Stimulated activated CD4-positive, alpha-beta T cell treated with anti-CD3 and anti-CD28 coated beads, Interleukin-15, amount 100 ng/mL, for 1 hour (primary cell): ENCODE data around the gene ATL2.
"Not testable (repeated sequence)": the region's sequence is repeated elsewhere in the genome, so short reads cannot be mapped to it uniquely, and the experiment has no call there.

ENCODE experiments used
- DNase-seq, 2 donors: peaks; one replicate each; pipeline ENCODE4 v3.0.0-alpha.2; 2020; ENCODE audit warnings: low read depth in 1 of 2, low spot score in 1 of 2

The ATL2 gene

DNA sequence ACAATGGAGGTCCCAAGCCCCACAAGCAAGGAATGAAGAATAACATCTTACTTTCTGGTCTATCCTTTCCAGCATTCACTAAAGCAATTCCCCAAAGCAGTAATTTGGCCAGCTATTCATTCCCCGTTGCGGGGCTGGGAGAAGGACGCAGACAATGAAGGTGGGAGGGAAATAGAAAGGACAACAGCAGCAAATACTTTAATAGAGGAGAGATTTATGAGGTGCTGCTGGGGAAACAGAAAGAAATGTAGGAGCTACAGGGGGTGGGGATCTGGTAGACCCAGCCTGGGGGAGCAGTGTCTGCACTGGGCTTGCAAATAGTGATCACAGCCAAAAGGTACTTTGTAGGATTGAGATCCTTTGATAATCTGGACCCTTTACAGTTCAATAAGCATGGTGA is 13.9 kb upstream of the ATL2 start:
- DNase-seq: no peak

DNA sequence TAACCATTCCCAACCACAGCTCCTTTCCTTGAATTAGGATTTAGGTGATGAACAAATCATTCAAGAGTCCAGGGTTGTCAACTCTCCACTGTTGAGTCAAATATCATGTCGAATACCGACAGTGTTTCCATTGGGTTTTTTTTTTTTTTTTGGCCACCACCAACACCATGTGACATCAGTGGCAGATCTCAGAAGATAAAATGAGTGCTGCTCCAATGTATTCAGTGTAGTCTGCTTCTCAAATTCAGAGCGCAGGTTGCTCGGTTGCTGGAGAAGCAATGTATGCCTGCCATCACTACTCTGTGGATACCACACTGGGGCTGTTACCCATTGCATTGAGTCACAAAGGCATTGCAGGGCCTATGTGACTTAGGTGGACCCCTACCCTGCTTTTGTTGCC is 10.8 kb upstream of the ATL2 start:
- DNase-seq: no peak

DNA sequence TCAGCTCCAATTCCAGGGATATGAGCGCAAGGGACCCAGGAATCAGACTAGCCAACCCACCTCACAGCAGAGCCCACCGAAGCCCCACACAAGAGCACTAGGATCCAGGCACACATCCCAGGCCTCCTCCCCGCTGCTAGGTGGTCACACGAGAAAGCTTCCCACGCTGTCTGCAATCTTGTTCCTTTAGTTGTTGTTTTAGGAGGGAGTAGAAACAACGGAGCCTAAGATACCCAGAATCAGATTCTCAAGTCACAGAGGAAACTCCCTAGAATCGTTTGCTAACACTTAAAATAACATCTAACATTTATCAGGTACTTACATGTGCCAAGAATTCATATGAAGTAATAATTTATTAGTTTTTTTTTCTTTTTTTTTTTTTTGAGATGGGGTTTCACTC is 9.7 kb upstream of the ATL2 start:
- no peak for DNase-seq

DNA sequence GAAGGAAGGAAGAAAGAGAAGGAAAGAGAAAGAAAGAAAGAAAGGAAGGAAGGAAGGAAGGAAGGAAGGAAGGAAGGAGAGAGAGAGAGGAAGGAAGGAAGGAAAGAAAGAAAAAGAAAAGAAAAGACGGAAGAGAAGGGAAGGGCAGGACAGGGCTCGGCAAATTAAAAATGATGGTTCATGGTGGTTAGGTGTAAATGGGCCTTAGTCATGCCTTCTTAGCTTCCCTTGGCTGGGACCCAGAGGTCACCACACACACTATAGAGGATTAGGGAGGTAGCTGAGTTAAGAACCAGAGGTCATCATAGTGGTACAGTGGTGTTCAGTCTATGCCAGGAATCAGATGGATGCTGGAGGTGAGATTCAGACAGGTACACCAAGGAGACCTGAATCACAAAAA is 9.3 kb upstream of the ATL2 start:
- no peak for DNase-seq

DNA sequence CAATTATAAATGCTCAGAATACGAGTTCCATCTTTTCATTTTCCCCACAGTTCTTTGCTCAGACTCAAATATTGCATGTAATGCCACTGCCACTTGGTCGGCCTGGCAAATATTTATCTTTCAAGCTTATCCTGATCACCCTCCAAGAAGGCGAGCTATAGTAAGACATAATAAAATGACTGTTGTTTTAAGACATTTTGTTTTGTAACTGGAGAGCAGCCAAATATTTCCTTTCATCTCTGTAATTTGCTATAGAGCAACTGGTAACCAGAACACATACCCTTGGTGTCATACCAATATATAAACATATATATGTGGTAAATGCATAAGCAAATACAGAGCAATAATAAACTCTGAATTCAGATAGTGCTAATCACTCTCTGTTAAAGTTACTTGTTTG is 7.3 kb upstream of the ATL2 start:
- no peak for DNase-seq

DNA sequence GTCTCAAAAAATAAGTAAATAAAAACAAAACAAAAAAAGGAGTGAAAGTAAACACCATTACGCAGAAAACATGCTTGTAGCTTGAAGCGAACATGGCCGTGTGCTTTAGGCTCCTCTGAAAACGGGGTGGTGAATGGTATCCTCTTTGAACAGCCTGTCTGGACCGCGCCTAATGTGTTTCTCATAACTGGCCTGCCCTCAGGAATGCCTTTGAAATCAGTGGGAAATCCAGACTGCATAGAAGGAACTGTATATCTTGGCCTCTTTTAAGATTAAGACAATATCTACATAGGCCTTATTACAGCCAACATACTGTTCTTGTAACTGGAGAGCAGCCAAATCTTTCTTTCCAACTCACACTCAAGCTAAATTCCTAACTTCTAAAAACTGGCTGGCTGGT is 6.7 kb upstream of the ATL2 start:
- not testable (repeated sequence) for DNase-seq

DNA sequence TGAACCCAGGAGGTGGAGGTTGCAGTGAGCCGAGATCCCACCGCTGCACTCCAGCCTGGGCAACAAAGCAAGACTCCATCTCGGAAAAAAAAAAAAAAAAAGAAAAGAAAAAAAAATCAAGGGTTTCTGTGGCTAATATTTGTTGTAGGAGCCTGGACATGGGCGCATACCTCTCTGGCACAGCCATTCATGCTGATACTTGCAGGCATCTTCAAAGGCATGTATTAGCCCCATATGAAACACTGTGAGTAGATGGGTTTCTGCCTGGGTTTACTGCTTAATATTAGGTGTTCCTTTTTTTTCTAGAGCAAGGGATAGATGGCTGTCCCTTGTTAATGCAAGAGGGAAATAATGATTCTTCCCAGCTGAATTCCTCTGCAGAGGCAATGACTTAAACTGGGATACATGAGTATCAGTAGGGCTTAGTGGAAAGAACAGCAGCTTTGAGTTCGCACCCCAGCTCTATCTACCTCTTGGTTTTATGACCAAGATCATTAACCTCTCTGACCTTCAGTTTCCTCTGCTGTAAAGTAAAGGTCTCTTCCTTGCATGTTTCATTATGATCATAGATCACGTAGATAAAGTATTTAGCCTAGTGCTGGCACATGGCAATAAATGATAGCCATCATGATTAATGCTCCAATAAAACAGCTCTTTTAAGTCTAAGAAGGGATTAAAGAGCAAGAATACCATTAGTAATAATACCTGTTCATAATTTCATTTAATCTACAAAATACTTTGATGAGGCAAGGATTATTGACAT is 4.5 kb upstream of the ATL2 start:
- no peak for DNase-seq

DNA sequence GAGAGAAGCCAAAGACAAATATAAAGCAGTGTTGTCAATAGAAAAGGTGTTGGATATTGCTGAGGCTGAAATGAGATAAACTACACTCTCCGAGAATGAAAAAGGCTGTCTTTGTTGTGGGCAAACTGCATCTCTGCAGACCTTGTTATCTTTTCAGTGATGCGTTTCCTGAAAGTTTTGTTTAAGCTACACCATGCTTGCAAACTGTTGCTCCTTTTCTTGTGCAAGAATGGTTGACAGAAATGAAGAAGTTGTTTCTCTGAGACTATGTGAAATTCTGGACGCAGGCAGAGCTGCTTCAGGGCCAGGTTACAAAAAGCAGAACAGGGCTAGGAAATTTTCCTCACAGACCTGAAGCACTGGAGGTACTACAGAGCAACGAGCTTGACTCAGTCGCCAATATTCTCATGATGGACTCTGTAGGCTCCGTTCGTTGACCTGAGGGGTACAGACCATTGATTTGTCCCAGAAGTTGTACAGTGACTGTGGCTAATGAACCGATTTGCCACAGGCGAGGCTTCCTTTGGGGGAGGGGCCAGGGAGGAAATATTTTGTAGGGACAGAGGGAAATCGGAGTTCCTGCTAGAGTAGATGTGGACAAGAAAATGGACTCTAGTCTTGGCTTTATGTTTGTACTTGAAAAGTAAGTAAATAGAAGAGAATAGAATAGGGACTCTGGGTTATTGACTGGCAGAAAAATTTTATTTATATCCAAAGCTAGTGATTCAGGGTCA is 3.5 kb upstream of the ATL2 start:
- DNase-seq: no peak

DNA sequence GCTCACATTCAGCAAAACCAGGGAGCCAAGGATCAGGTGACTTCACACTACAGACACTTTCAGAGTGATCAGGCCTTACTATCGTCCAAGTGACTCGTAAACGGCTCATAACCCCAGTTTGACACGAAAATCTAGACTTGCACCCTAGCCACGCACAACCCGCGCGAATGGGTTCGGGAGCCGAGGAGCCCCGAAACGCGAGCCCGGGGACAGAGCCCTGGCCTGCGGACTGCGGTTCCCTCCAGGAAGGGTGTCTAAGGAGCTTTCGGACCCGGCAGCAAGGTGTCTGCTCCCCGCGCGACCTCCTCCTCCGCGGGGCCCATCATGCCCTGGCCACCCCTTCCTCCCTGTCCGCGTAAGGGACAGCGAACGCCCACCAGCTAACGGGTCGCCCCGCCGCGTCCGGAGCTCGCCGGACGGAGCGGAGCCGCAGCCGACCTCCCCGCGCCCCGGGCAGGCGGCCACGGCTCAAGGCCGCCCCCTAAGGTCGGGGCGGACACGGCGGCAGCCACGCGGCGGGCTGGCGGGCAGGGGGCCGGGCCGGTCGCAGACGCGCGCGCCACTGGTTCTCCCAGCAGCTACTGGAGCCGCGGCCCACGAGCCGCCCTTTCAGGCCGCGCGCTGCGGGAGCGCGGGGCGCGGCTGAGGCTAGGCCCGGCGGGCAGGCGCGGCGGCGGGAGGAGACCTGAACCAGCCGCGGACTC is 575 bp downstream of the ATL2 start:
- peak; percentile 30 to 45 for DNase-seq

DNA sequence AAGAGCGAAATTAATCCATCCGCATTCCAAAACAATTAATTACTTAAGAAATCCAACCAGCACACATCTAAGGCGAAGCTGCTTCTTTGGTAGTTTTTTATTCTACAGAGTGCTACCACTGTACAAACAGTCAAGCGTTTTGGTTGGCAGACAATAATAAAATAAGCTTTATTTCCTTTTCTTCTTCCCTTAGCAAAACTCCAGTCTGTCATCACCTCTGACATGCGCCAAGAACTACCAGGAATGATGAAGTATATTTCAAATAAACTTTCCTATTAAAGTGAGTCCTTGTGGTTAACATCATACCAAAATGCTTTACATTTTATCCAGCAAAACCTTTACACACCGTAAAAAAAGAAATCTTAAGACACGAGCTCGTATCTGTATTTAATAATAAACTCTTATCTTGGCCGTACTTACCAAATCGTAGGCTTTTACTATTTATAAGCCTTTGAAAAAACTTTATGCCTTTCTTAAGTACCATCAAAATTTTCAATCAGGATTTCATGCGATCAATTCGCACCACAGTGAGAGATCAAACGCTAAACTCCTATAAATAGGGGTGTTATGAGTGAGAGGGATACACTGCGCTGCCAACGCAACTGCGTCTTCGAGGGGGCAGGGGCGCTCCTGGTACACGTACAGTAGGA is 1.3 kb downstream of the ATL2 start:
- no peak for DNase-seq

DNA sequence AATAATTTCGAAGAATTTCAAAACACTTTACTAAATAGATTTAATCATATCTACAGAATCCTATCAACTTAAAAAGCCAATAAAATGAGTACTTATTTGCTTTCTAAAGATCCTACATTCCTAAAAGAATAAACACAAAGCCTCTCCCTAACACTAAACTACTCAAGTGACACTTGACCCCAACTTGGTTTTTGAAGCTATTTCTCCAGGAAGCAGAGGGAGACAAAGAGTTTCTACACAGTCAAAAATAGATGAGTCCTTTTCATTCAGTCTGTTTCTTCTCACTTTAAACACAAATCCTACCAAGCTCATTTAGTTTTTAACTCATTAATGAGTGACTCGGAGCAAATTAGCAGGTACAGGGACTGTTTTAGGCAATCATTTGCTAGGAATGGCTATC is 2.1 kb downstream of the ATL2 start:
- no peak for DNase-seq

DNA sequence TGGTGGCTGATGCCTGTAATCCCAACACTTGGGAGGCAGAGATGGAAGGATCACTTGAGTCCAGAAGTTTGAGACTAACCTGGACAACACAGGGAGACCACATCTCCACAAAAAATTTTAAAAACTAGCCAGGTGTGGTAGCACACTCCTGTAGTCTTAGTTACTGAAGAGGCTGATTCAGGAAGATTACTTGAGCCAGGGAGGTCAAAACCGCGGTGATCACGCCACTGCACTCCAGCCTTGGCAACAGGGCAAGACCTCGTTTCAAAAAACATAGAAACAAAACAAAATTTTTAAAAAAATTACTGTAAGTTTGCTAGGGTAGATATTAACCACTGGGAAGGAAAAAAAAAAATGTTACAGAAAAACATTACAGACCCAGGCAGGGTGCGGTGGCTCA is 5.8 kb downstream of the ATL2 start:
- DNase-seq: no peak

DNA sequence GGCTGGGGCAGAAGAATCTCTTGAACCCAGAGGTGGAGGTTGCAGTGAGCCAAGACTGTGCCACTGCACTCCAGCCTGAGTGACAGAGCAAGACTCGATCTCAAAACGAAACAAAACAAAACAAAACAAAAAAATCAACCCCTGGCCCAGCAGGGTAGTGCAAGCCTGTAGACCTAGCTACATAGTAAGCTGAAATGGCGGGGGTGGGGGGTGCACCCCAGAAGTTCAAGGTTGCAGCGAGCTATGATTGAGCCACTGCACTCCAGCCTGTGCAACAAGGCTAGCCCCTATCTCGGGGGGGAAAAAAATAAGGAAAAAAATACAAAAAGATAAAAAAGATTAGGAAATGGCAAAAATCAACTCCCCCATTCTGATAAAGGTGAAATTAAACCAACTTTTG is 6.4 kb downstream of the ATL2 start:
- DNase-seq: no peak

DNA sequence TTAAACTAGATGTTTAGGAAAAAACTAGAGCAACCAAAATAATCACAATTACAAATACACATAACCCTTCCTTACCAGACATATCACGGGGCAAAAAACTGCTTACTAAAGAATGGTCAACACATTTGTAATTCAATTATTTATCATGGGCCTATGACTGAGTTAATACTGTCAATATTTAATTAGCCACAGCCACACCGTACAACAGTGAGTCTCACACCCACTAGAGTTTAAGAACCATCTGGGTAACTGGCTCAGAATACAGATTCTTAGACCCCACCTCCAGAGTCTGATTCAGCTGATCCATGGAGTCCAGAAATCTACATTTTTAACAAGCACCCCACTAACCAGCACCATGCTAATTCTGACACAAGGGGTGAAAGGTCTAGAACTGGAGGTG is 14.8 kb downstream of the ATL2 start:
- DNase-seq: no peak

DNA sequence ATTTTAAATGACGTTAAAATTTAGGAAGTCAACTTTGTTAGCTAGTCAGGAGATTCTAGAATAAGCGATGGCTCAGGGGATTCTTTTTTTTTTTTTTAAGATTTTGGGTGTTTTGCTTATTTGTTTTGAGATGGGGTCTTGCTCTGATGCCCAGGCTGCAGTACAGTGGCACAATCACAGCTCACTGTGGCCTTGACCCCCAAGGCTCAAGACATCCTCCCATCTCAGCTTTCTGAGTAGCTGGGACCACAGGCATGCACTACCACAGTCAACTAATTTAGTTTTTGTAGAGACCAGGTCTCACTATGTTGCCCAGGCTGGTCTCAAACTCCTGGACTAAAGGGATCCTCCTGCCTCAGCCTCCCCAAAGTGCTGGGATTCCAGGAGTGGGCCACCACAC is 16.9 kb downstream of the ATL2 start:
- no peak for DNase-seq

DNA sequence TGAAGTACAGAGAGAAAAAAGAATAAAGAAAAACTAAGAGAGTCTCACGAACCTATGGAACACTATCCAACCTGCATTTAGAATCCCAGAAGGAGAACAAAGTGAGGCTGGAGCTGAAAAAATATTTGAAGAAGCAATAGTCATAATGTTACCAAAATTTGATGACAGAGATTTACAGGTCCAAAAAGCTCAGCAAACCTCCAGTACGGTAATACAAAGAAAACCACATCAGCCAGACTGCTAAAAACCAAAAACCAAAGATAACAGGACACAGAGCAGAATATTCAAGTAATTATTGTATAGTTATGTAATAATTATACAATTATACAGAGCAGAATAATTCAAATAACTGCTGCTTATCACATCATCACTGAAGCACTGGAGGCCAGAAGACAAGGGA is 23.7 kb downstream of the ATL2 start:
- no peak for DNase-seq

DNA sequence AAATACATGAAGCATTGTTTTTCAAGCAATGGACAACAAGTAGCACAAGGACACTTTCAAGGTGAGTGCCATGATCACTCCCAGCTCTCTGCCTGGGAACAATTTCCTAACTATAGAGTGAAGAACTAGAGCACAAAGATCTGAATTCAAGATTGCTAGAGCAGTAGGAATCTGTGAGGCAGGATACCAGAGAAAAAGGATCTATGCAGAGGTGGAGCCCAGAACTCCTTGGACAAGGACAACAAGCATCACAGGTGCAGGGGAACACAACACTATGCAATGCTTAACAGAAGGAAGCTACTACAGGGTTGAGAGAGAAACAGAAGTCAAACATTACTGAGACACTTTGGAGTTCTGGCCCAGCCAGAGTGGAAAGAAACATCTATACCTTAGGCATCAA is 24.7 kb downstream of the ATL2 start:
- DNase-seq: no peak

DNA sequence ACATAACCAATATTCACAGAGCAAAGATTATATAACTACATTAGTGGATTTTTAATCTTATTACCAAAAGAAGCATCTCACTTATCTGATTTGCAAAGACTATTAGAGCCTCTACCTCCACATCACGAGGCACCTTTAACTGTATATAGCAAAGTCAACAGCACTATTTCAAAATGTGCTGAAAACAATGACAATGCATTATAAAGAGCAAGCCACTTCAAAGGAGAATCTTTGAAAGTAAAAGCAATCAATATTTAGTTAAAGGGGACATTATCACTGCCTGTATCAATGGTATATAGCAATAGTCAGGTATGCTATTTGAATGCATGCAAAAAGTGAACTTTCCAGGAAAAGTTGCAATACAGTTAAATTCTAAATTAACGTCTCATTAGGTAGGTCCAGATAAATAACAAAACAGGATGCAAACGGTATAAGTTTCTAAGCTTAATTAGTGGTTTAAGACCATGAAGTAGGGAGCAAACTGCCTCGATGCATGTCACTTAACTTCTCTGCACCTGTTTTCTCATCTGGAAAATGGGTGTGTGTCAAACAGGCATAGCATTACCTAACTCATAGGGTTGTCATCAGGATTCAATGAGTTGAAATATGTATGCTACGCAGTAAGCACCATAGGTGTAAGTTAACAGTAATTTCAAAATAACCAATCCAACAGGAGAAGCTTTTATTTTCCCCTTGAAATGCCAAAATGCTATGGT is 31.6 kb downstream of the ATL2 start:
- DNase-seq: no peak

DNA sequence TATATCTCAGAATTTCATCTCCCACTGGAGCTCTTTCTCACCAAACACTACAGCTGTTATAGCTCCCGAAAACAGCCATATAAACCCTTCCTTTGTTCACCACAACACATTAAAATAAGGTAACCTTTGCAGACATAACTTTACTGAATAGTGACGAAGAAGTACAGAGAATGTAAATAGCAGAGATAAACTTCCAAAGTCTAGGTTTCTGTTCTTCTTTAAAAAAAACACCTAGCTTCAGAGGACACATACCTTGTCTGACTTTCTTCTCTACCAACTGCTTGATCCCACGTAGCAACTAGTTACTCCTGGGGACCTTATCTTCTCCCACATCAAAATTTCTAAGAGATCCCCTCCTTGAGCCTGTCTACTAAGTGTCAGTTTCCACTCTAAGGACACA is 32.3 kb downstream of the ATL2 start:
- DNase-seq: no peak

DNA sequence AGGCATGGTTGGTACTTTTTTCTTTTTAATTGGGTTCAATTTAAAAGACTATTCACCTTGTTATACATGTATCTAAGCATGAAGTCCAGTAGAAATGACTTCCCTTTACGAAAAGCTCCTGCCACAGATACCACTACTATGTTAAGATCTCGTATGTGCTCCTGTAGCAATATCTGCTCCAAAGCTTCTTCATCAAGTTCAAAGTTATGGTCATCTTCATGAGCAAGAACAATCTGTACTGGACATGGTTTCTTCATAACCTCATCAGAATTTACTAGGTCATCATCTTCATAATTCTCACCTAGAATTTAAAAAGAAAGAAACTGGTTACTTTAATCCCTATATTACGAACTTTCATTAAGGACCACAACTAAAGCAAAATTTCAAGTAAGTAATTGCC is 33.9 kb downstream of the ATL2 start:
- DNase-seq: no peak

DNA sequence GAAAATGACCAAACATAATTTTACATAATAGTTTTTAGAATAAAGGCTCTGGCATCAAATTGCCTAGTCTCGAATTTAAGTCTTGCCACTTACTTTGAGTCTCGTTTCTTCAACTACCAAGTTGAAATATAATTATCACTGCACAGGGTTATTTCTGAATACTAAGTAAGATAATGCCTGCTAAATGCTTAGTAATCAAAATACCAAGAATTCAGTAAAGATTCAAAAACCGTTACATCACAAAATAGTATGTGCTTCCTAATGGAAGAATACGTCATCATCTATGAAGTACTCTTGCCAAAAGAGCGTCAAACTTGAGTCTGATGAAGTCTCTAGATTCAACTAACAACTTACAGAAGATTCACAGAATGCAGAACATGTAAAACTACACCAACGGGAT is 40.5 kb downstream of the ATL2 start:
- DNase-seq: no peak
